IMR-90 (cell line): ENCODE measurements around the gene DYRK3. TPM values are rescaled to one million over a fixed set of nuclear protein-coding genes. Genes with fewer than 3 reads are reported as not detected.
A peak's percentile ranks its signal among the peaks of the same experiment; 100 is the strongest.

Experiments used
- ATAC-seq: fragments of 200-7000 bp; cut with Tn5 transposase; 2 replicates; pipeline ENCODE4 v1.9.1; 2020; ENCODE audit warnings: low read depth, mild to moderate bottlenecking, moderate library complexity
- BruUV-seq: library from RNA; stranded (reverse); fragments of 400-500 nt; replicated peaks from 2 replicates; lab custom pipeline; 2021; lab: Mats Ljungman, UMichigan
- CTCF ChIA-PET: fragments of 300-600 bp; formaldehyde crosslinking; extraction: SDS; loops from one replicate; lab custom pipeline; 2021; ENCODE audit warnings: antibody characterized with exemption; lab: Yijun Ruan, JAX
- POLR2A ChIA-PET: fragments of 300-600 bp; sonication (Branson Sonifier 250); formaldehyde crosslinking; loops from one replicate; lab custom pipeline; 2022; ENCODE audit warnings: antibody characterized with exemption; ENCODE audit not compliant: unreplicated experiment; lab: Charles Lee
- DNase-seq: peaks from one replicate; pipeline ENCODE4 v3.0.0; 2013
- H2AFZ ChIP-seq: replicated peaks from 2 replicates; pipeline ENCODE3; 2013; ENCODE audit warnings: low read length, mild to moderate bottlenecking; ENCODE audit not compliant: poor library complexity
- H2AK5ac ChIP-seq: 2 replicates; pipeline ENCODE4 v1.6.1; 2013; ENCODE audit warnings: low read depth, low read length, inconsistent platforms
- H2AK9ac ChIP-seq: replicated peaks from 2 replicates; pipeline ENCODE3; 2013; ENCODE audit warnings: mild to moderate bottlenecking, low read depth, low read length, moderate library complexity; ENCODE audit not compliant: poor library complexity
- H2BK120ac ChIP-seq: 2 replicates; pipeline ENCODE4 v1.6.1; 2013; ENCODE audit warnings: low read depth, low read length, inconsistent platforms
- H2BK15ac ChIP-seq: 3 replicates; pipeline ENCODE4 v1.6.1; 2013; ENCODE audit warnings: low read depth, low read length, inconsistent platforms
- H2BK20ac ChIP-seq: 2 replicates; pipeline ENCODE4 v1.6.1; 2013; ENCODE audit warnings: low read depth, mild to moderate bottlenecking, inconsistent platforms, low read length, moderate library complexity
- H2BK5ac ChIP-seq: 2 replicates; pipeline ENCODE4 v1.6.1; 2013; ENCODE audit warnings: mild to moderate bottlenecking, low read depth, low read length, inconsistent platforms; ENCODE audit not compliant: poor library complexity, severe bottlenecking
- H3K14ac ChIP-seq: replicated peaks from 2 replicates; pipeline ENCODE4 v1.6.1; 2013; ENCODE audit warnings: low read depth, low read length, inconsistent platforms
- H3K18ac ChIP-seq: 2 replicates; pipeline ENCODE4 v1.6.1; 2013; ENCODE audit warnings: low read depth, low read length, control low read depth
- H3K23ac ChIP-seq: 2 replicates; pipeline ENCODE4 v1.6.1; 2013; ENCODE audit warnings: low read depth, low read length, inconsistent platforms
- H3K27ac ChIP-seq: 2 replicates; pipeline ENCODE4 v1.5.1; 2013; ENCODE audit warnings: mild to moderate bottlenecking, control low read depth, low read length; ENCODE audit not compliant: insufficient read depth
- H3K27me3 ChIP-seq: 2 replicates; pipeline ENCODE4 v1.6.1; 2013; ENCODE audit warnings: low read length; ENCODE audit not compliant: control insufficient read depth, insufficient read depth
- H3K36me3 ChIP-seq: 2 replicates; pipeline ENCODE4 v1.6.1; 2013; ENCODE audit warnings: low read length, mixed read lengths; ENCODE audit not compliant: control insufficient read depth, insufficient read depth
- H3K4ac ChIP-seq: 2 replicates; pipeline ENCODE4 v1.6.1; 2013; ENCODE audit warnings: low read depth, low read length, inconsistent platforms
- H3K4me1 ChIP-seq: 2 replicates; pipeline ENCODE4 v1.6.1; 2013; ENCODE audit warnings: low read length, mixed read lengths; ENCODE audit not compliant: control insufficient read depth, insufficient read depth
- H3K4me2 ChIP-seq: 2 replicates; pipeline ENCODE4 v1.6.1; 2013; ENCODE audit warnings: low read depth, mild to moderate bottlenecking, control low read depth, low read length, moderate library complexity
- H3K4me3 ChIP-seq: 2 replicates; pipeline ENCODE4 v1.5.1; 2013; ENCODE audit warnings: low read depth, mild to moderate bottlenecking, control low read depth, low read length, moderate library complexity; ENCODE audit not compliant: insufficient read depth
- H3K56ac ChIP-seq: 2 replicates; pipeline ENCODE4 v1.6.1; 2013; ENCODE audit warnings: low read length, inconsistent platforms; ENCODE audit not compliant: insufficient read depth; ENCODE audit errors: extremely low read depth
- H3K79me1 ChIP-seq, 2 experiments: 2 replicates each; pipeline ENCODE4 v1.6.1; 2013; ENCODE audit warnings: low read length in 2 of 2, inconsistent platforms in 1 of 2, low read depth in 1 of 2
- H3K9ac ChIP-seq: 2 replicates; pipeline ENCODE4 v1.6.1; 2013; ENCODE audit warnings: low read depth, low read length, control low read depth
- H3K9me1 ChIP-seq: 2 replicates; pipeline ENCODE4 v1.6.1; 2013; ENCODE audit warnings: low read length, inconsistent platforms; ENCODE audit not compliant: insufficient read depth
- H3K9me3 ChIP-seq: 2 replicates; pipeline ENCODE4 v1.6.1; 2013; ENCODE audit warnings: low read length; ENCODE audit not compliant: control insufficient read depth, insufficient read depth
- H4K20me1 ChIP-seq: 2 replicates; pipeline ENCODE4 v1.6.1; 2013; ENCODE audit warnings: low read length, inconsistent platforms; ENCODE audit not compliant: insufficient read depth
- H4K5ac ChIP-seq: 2 replicates; pipeline ENCODE4 v1.6.1; 2013; ENCODE audit warnings: mild to moderate bottlenecking, low read depth, low read length, control low read depth
- H4K8ac ChIP-seq, 2 experiments: 2 replicates each; pipeline ENCODE4 v1.6.1; 2013; ENCODE audit warnings: low read depth in 2 of 2, low read length in 2 of 2, control low read depth in 1 of 2, inconsistent platforms in 1 of 2
- H4K91ac ChIP-seq: 2 replicates; pipeline ENCODE4 v1.6.1; 2013; ENCODE audit warnings: low read depth, low read length, inconsistent platforms; ENCODE audit not compliant: insufficient read depth
- MAFK ChIP-seq: IDR thresholded peaks from 2 replicates; pipeline ENCODE4 v1.6.1; 2012; ENCODE audit warnings: low read depth, low read length, improper control_type of control experiment
- MAZ ChIP-seq: IDR thresholded peaks from 2 replicates; pipeline ENCODE4 v1.6.1; 2012; ENCODE audit warnings: low read depth, mild to moderate bottlenecking, low read length, improper control_type of control experiment, moderate library complexity, borderline replicate concordance
- NFE2L2 ChIP-seq: fragments of 150-350 bp; IDR thresholded peaks from 2 replicates; pipeline ENCODE4 v1.6.1; 2016; ENCODE audit warnings: low read depth, mild to moderate bottlenecking, low read length
- RAD21 ChIP-seq: IDR thresholded peaks from 2 replicates; pipeline ENCODE4 v1.6.1; 2012; ENCODE audit warnings: low read length, improper control_type of control experiment
- SMC3 ChIP-seq: fragments of 150-350 bp; IDR thresholded peaks from 2 replicates; pipeline ENCODE4 v1.6.1; 2016; ENCODE audit warnings: low read depth, mild to moderate bottlenecking, antibody characterized with exemption, low read length, moderate library complexity
- WGBS, 2 experiments: methylation state at CpG; one replicate each; pipeline versions ENCODE4 v1.1.5 to v1.1.7; 2013; ENCODE audit warnings: missing lambda C conversion rate in 2 of 2; ENCODE audit not compliant: insufficient read length in 1 of 2; ENCODE audit errors: extremely low coverage in 2 of 2; 5-methylcytosine and 5-hydroxymethylcytosine counted together
- dilution Hi-C: fragments of 300-500 bp; cut with HindIII; formaldehyde crosslinking; loops from one replicate; pipeline ENCODE4 v1.14.3; 2018; ENCODE audit warnings: low sequenced_read_pairs; ENCODE audit not compliant: unreplicated experiment
- in situ Hi-C: fragments of 300-500 bp; cut with MboI; formaldehyde crosslinking; loops from 3 replicates; pipeline ENCODE4 v1.14.3; 2019; ENCODE audit warnings: low sequenced_read_pairs, inconsistent platforms, mixed read lengths
- intact Hi-C: fragments of 100-400 bp; cut with micrococcal nuclease; formaldehyde crosslinking; loops from 2 replicates; pipeline ENCODE4 v1.10.0; 2022
- polyA plus RNA-seq, 3 experiments: library from polyadenylated mRNA; depleted of rRNA; stranded (reverse); fragments of >200 nt; gene quantifications; 2 replicates each; pipeline ENCODE4 v1.2.3, GENCODE V29; 2012; ENCODE audit warnings: low replicate concordance in 1 of 3
- total RNA-seq: library from RNA; depleted of rRNA; stranded (reverse); fragments of >200 nt; gene quantifications from 2 replicates; pipeline ENCODE4 v1.2.3, GENCODE V29; 2012
- TF ChIP-seq, protein P1 (sequence below): conservative IDR thresholded peaks from 2 replicates; pipeline ENCODE4 v1.5.1; 2012; ENCODE audit warnings: mild to moderate bottlenecking, low read depth, low read length, improper control_type of control experiment
- TF ChIP-seq, protein P2 (sequence below): fragments of 150-350 bp; IDR thresholded peaks from 2 replicates; pipeline ENCODE4 v1.6.1; 2016; ENCODE audit warnings: low read depth, mild to moderate bottlenecking, low read length, moderate library complexity, borderline replicate concordance

The DYRK3 gene
- total and polyA plus RNA-seq, 2 of the 4 experiments (the other 2 are of a cell fraction): 5.5 to 22.0 TPM

DNA sequence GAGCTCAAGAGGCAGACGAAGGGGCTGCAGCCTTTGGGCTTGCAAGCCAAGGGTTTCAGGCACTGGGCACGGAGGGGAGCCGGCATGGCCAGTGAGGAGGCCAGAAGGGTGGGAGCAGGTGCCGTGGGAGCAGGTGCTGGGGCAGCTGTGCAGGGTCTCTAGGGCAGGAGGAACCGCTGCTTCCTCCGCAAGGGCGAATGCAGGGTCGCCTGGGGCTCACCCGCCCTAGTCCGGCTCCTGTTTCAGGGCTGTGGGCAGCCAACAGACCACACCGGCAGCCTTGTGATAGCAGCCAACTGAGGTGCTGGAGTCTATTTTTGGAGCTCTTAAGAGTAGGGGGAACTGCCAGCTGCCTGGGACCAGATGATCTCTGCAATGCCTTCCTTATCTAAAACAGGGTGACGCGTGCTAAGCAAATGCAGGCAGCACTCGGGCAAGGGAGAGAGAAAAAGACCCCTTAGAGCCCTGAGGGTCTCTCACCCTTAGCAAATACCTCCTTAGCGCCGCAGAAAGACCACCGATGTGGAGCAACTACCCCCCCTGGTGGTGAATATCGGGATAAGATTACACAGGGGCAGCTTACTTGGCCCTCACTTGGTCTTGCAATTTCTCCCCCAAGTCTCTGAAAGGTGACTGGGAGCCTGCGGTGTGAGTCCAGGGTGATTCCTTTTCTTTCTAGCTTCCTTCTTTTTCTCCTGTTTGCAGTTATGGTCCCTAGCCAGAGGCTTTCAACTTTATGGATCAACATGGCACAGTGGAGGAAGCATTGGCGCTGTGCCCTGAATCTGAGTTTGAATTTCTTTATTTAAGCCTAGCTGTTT lies 28.7 kb downstream of the DYRK3 start:
- Histone ChIP-seq H3K23ac (no peak overlapping the region), H4K20me1 (no peaks in the 10 kb centered on the region), H3K4me1 (no peaks in the 10 kb centered on the region), H3K4me2 (peak overlapping the region; percentile 90), H3K79me1 (no peaks in the 10 kb centered on the region), H2BK15ac (no peak overlapping the region), H3K36me3 (no peaks in the 10 kb centered on the region), H3K4me3 (no peak overlapping the region), H2AFZ (peak overlapping the region; percentile 76), H3K18ac (no peak overlapping the region), H3K56ac (no peak overlapping the region), H3K27ac (no peak overlapping the region), H3K14ac (no peak overlapping the region), H4K5ac (no peak overlapping the region), H3K4ac (no peak overlapping the region), H4K91ac (no peak overlapping the region; the same call in 1 of the 2 replicates), H2BK5ac (no peak overlapping the region), H3K9ac (no peak overlapping the region), H3K9me3 (no peaks in the 10 kb centered on the region), H2AK9ac (peak overlapping the region; percentile 4), H2BK20ac (no peak overlapping the region), H3K27me3 (peaks cover 26% of the 10 kb centered on the region), H3K9me1 (no peaks in the 10 kb centered on the region), H2BK120ac (no peak overlapping the region), H2AK5ac (no peak overlapping the region), H4K8ac (no peak overlapping the region)
- dilution Hi-C loops (no loop called here), intact Hi-C loops (loop anchor here (1.0 kb wide), 3 partner anchors 30 to 174 kb away; no protein-coding TSS in a partner anchor), in situ Hi-C loops (loop anchor here (5.0 to 10.0 kb wide), 2 partner anchors 37 to 179 kb away; no protein-coding TSS in a partner anchor)
- BruUV-seq: no TSS peak
- WGBS, 2 experiments: 3% methylated on average over 4 of the region's 20 CpGs; no CpG with 5 or more reads in 1 of the 2 experiments
- CTCF ChIA-PET: interaction anchor here (0.6 to 2.9 kb wide), 22 partner anchors 10 to 1232 kb away, joined by 3 to 37 read pairs (median 4); partner anchors contain the start of genes DYRK3 and EIF2D
- ATAC-seq: peak; percentile 93
- POLR2A ChIA-PET: interaction anchor here (1.5 kb wide), 1 partner anchor 29 kb away, joined by 4 read pairs; the partner anchor contains the start of gene DYRK3
- no peak for TF ChIP-seq NFE2L2
- TF ChIP-seq RAD21: peak; percentile 82
- TF ChIP-seq, protein P1, sequence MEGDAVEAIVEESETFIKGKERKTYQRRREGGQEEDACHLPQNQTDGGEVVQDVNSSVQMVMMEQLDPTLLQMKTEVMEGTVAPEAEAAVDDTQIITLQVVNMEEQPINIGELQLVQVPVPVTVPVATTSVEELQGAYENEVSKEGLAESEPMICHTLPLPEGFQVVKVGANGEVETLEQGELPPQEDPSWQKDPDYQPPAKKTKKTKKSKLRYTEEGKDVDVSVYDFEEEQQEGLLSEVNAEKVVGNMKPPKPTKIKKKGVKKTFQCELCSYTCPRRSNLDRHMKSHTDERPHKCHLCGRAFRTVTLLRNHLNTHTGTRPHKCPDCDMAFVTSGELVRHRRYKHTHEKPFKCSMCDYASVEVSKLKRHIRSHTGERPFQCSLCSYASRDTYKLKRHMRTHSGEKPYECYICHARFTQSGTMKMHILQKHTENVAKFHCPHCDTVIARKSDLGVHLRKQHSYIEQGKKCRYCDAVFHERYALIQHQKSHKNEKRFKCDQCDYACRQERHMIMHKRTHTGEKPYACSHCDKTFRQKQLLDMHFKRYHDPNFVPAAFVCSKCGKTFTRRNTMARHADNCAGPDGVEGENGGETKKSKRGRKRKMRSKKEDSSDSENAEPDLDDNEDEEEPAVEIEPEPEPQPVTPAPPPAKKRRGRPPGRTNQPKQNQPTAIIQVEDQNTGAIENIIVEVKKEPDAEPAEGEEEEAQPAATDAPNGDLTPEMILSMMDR: peak; percentile 85
- TF ChIP-seq MAFK: no peak
- peak; percentile 89 for TF ChIP-seq SMC3
- TF ChIP-seq MAZ: no peak
- TF ChIP-seq, protein P2, sequence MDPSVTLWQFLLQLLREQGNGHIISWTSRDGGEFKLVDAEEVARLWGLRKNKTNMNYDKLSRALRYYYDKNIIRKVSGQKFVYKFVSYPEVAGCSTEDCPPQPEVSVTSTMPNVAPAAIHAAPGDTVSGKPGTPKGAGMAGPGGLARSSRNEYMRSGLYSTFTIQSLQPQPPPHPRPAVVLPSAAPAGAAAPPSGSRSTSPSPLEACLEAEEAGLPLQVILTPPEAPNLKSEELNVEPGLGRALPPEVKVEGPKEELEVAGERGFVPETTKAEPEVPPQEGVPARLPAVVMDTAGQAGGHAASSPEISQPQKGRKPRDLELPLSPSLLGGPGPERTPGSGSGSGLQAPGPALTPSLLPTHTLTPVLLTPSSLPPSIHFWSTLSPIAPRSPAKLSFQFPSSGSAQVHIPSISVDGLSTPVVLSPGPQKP: no peak
- peak; percentile 66 for DNase-seq
